Astrocyte (in vitro differentiated cells and primary cell): ENCODE data around the gene DOCK3. TPM values are rescaled to one million over a fixed set of nuclear protein-coding genes. Genes with fewer than 3 reads are reported as not detected.

Experiments used
- DNase-seq: peaks from one replicate; pipeline ENCODE4 v3.0.0-alpha.2; 2010; ENCODE audit warnings: low read depth
- FAIRE-seq: peaks from 2 replicates; lab custom pipeline; 2011; peaks lifted over from hg19 to GRCh38; lab: Jason Lieb, UNC
- H2AFZ ChIP-seq: 2 replicates; pipeline ENCODE4 v1.6.0; 2012; ENCODE audit warnings: low read depth, low read length, inconsistent platforms
- H3K27ac ChIP-seq: 2 replicates; pipeline ENCODE4 v1.5.1; 2011; ENCODE audit warnings: low read depth, low read length, inconsistent platforms
- H3K27me3 ChIP-seq: 2 replicates; pipeline ENCODE4 v1.6.0; 2011; ENCODE audit warnings: low read length, inconsistent platforms; ENCODE audit not compliant: insufficient read depth
- H3K36me3 ChIP-seq: 2 replicates; pipeline ENCODE4 v1.5.1; 2011; ENCODE audit warnings: low read length, inconsistent platforms; ENCODE audit not compliant: insufficient read depth
- H3K4me1 ChIP-seq: 2 replicates; pipeline ENCODE4 v1.5.1; 2011; ENCODE audit warnings: low read length, inconsistent platforms; ENCODE audit not compliant: insufficient read depth
- H3K4me2 ChIP-seq: 2 replicates; pipeline ENCODE4 v1.6.0; 2012; ENCODE audit warnings: low read length, inconsistent platforms
- H3K4me3 ChIP-seq: 2 replicates; pipeline ENCODE4 v1.5.1; 2011; ENCODE audit warnings: low read depth, mild to moderate bottlenecking, low read length, inconsistent platforms; ENCODE audit not compliant: insufficient read depth
- H3K79me2 ChIP-seq: 2 replicates; pipeline ENCODE4 v1.6.0; 2012; ENCODE audit warnings: mild to moderate bottlenecking, low read length, inconsistent platforms; ENCODE audit not compliant: insufficient read depth
- H3K9ac ChIP-seq: 2 replicates; pipeline ENCODE4 v1.6.0; 2012; ENCODE audit warnings: mild to moderate bottlenecking, low read length, inconsistent platforms
- H3K9me3 ChIP-seq: 2 replicates; pipeline ENCODE4 v1.5.1; 2012; ENCODE audit warnings: low read depth, mild to moderate bottlenecking, low read length, inconsistent platforms; ENCODE audit not compliant: insufficient read depth
- H4K20me1 ChIP-seq: 2 replicates; pipeline ENCODE4 v1.6.0; 2012; ENCODE audit warnings: low read length, inconsistent platforms; ENCODE audit not compliant: insufficient read depth
- H3K27ac Mint-ChIP-seq: one replicate; pipeline ENCODE4 v1.8.0; 2021; ENCODE audit warnings: mild to moderate bottlenecking, mixed read lengths; ENCODE audit not compliant: unreplicated experiment
- H3K27me3 Mint-ChIP-seq: one replicate; pipeline ENCODE4 v1.8.0; 2021; ENCODE audit warnings: low read depth, mixed read lengths; ENCODE audit not compliant: unreplicated experiment
- H3K36me3 Mint-ChIP-seq: one replicate; pipeline ENCODE4 v1.8.0; 2021; ENCODE audit warnings: low read depth, mixed read lengths; ENCODE audit not compliant: unreplicated experiment
- H3K4me1 Mint-ChIP-seq: one replicate; pipeline ENCODE4 v1.8.0; 2021; ENCODE audit warnings: low read depth, mixed read lengths; ENCODE audit not compliant: unreplicated experiment
- H3K4me3 Mint-ChIP-seq: one replicate; pipeline ENCODE4 v1.8.0; 2021; ENCODE audit warnings: mild to moderate bottlenecking, moderate library complexity, mixed read lengths; ENCODE audit not compliant: unreplicated experiment
- H3K9me3 Mint-ChIP-seq: one replicate; pipeline ENCODE4 v1.8.0; 2021; ENCODE audit warnings: mild to moderate bottlenecking, mixed read lengths; ENCODE audit not compliant: unreplicated experiment
- CTCF ChIP-seq: IDR thresholded peaks from 2 replicates; pipeline ENCODE4 v1.5.1; 2011; ENCODE audit warnings: low read depth, mild to moderate bottlenecking, inconsistent platforms, low read length, moderate library complexity; ENCODE audit not compliant: insufficient read depth
- EZH2 ChIP-seq: IDR thresholded peaks from 2 replicates; pipeline ENCODE4 v1.6.1; 2012; ENCODE audit warnings: mild to moderate bottlenecking, low read length, inconsistent platforms; ENCODE audit not compliant: insufficient read depth
- total RNA-seq: library from RNA; stranded (reverse); gene quantifications from 2 replicates; pipeline ENCODE4 v1.2.1, GENCODE V29; 2021

The DOCK3 gene
- total RNA-seq, 1 donor from 2014 or later = 3.3 TPM

DNA sequence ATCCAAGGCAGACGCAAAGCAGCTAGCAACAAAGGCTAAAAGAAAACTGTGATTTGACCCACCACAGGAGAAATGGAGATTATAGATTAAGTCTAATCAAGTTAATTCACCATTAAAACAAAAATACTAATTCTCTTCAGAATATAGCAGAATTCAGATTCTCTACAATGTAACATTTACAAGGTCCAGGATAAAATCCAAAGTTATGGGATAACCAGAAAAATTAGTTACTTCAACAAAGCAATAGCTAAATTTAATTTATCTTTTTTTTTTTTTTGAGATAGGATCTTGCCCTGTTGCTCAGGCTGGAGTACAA, 425.8 kb downstream of the DOCK3 start:
- Mint-ChIP-seq H3K9me3 (peaks cover 2% of the 10 kb centered on the region), H3K4me3 (no peak overlapping the region), H3K27me3 (no peaks in the 10 kb centered on the region), H3K27ac (no peak overlapping the region), H3K4me1 (peaks cover 3% of the 10 kb centered on the region), H3K36me3 (peaks cover 1% of the 10 kb centered on the region)
- H3K27me3 ChIP-seq = no peaks in the 10 kb centered on the region
- H3K4me1 ChIP-seq = no peaks in the 10 kb centered on the region
- no peaks in the 10 kb centered on the region for H3K36me3 ChIP-seq
- H3K79me2 ChIP-seq = no peaks in the 10 kb centered on the region
- no peak for FAIRE-seq
- H3K4me2 ChIP-seq = no peak overlapping the region
- H4K20me1 ChIP-seq = no peaks in the 10 kb centered on the region
- DNase-seq = no peak
- H3K27ac ChIP-seq = no peak overlapping the region
- no peak for TF ChIP-seq EZH2
- no peak for TF ChIP-seq CTCF
- H3K4me3 ChIP-seq = no peak overlapping the region
- H2AFZ ChIP-seq = no peak overlapping the region
- H3K9ac ChIP-seq = no peak overlapping the region
- no peaks in the 10 kb centered on the region for H3K9me3 ChIP-seq

DNA sequence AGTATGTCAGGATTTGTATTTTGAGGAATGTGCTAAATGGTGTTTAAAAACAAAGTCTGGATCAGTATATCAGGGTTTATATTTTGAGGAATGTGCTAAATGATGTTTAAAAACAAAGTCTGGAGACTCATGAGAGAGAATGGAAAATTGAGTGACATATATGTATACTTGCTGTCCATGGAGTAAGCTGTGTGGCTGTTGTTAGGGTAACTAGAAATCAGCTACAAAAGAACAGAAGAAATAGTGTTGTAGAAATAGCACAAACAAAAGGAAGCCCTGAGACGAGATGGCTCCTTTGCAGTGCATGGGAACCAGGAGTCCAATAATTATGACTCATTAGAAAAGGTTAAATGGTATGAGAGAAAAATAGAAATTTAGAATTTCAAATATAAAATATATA, 427.7 kb downstream of the DOCK3 start:
- no peak overlapping the region for H3K9ac ChIP-seq

More for the DNA sequence above, 427.7 kb downstream of the DOCK3 start:
- no peak for FAIRE-seq
- no peak overlapping the region for H3K4me3 ChIP-seq
- peaks cover 3% of the 10 kb centered on the region for H3K36me3 Mint-ChIP-seq
- no peak overlapping the region for H2AFZ ChIP-seq
- no peaks in the 10 kb centered on the region for H3K36me3 ChIP-seq
- DNase-seq = no peak
- H3K79me2 ChIP-seq = no peaks in the 10 kb centered on the region
- TF ChIP-seq CTCF (no peak), EZH2 (no peak)
- no peak overlapping the region for H3K4me3 Mint-ChIP-seq
- H4K20me1 ChIP-seq = no peaks in the 10 kb centered on the region
- no peaks in the 10 kb centered on the region for H3K27me3 ChIP-seq
- H3K27ac Mint-ChIP-seq = no peak overlapping the region
- H3K27me3 Mint-ChIP-seq = no peaks in the 10 kb centered on the region
- no peak overlapping the region for H3K27ac ChIP-seq
- no peaks in the 10 kb centered on the region for H3K9me3 ChIP-seq
- peaks cover 12% of the 10 kb centered on the region for H3K9me3 Mint-ChIP-seq
- H3K4me1 ChIP-seq = no peaks in the 10 kb centered on the region
- H3K4me1 Mint-ChIP-seq = peaks cover 3% of the 10 kb centered on the region
- no peak overlapping the region for H3K4me2 ChIP-seq
